GM04503 (cell line): ENCODE data around the gene PLLP.
"Not testable (repeated sequence)": the region's sequence is repeated elsewhere in the genome, so short reads cannot be mapped to it uniquely, and the experiment has no call there.

Source experiments
- DNase-seq: peaks from one replicate; pipeline ENCODE4 v3.0.0-alpha.2; 2012; ENCODE audit warnings: low read depth

The PLLP gene

DNA sequence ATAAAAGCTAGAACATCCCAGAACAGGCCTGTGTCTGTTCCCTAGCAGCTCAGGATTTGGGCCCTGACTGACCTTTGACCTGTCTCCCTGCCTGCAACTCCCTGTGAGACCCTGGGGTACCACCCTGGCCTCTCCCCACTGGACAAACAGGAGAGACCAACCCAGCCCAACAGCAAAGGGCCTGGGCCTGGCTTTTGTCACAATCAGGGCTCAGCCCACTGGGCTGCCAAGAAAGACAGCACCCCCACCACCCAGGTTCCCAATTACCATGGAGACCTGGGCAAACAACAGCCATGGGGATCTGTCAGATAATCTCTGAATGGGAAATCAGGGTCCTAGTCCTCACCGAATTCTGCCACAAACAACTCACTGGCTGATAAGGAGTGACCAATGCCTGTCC is 11.1 kb downstream of the PLLP start:
- no peak for DNase-seq

- no peak for DNase-seq
Observed at GRCh38 chr16:57271867-57272495, 12.5 kb downstream of the PLLP start.

- no peak for DNase-seq
Observed at GRCh38 chr16:57271063-57271345, 13.5 kb downstream of the PLLP start.

DNA sequence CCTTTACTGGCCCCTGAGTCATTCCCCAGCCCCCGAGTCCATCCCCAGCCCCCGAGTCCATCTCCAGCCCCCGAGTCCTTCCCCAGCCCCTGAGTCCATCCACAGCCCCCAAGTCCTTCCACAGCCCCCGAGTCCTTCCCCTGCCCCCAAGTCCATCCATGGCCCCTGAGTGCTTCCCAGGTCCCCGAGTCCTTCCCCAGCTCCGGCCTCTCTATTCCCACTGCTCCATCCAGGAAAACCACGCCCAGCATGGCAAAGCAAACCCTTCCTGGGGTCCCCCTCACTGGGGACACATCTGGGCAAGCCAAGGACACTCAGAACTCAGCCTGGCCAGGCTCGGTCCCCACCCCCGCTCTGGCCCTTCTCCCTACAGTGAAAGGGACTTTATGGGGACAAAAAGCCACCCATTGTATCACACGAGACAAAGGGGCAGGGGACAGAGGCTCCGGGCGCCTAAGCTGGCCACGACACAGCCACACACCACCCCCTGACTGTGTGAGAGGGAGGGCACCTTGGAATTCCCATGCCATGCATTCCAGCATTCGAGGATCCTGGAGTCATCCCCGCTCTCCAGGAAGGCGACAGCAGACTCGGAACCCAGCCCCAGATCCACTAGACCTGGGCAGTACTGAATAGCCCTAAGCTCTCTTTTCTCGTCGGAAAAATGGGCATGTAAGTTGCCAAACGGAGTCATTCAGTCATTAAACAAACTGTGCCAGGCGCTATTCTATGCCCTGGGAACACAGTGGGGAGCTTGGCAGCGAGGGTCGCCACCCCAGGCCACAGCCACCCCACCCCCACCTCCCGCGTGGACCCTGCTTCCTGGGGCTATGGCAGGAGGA is 14.0 kb downstream of the PLLP start:
- DNase-seq, result no peak

GRCh38 chr16:57268804-57269800 is 15.4 kb downstream of the PLLP start:
- no peak for DNase-seq

GRCh38 chr16:57267343-57267742 is 17.1 kb downstream of the PLLP start:
- not testable (repeated sequence) for DNase-seq

GRCh38 chr16:57266531-57267260 is 17.8 kb downstream of the PLLP start:
- DNase-seq, result no peak

DNA sequence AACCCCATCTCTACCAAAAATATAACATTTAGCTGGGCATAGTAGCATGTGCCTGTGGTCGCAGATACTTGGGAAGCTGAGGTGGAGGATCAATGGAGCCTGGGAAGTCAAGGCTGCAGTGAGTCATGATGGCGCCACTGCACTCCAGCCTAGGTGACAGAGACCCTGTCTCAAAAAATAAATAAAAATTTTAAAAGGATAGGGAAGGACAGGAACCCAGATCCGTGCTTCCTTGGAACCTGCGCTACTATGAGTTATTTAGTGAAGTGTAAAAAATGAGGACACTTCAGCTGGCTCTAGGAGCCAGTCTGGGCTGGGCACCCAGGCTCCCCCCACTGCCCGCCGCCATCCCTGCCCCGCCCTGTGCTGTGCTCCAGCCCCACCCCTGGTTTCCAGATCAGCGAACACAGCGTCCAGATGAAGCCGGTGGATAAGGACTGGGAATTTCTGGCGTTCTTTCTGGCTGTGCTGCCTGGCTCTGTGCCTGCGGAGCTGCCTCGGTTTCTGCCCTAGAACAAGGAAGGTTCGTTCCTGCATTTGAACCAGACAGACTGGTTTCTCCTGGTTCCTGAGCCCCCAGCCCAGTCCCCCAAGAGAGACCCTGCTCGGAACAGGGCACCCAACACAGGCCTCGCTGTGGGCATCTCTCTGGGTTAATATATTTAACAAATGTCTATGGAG is 18.5 kb downstream of the PLLP start:
- no peak for DNase-seq

- DNase-seq, result no peak
Observed at GRCh38 chr16:57264950-57265371, 19.5 kb downstream of the PLLP start.

- no peak for DNase-seq
Observed at GRCh38 chr16:57264381-57264780, 20.1 kb downstream of the PLLP start.

- DNase-seq, result no peak
Observed at GRCh38 chr16:57263541-57264351, 20.7 kb downstream of the PLLP start.

DNA sequence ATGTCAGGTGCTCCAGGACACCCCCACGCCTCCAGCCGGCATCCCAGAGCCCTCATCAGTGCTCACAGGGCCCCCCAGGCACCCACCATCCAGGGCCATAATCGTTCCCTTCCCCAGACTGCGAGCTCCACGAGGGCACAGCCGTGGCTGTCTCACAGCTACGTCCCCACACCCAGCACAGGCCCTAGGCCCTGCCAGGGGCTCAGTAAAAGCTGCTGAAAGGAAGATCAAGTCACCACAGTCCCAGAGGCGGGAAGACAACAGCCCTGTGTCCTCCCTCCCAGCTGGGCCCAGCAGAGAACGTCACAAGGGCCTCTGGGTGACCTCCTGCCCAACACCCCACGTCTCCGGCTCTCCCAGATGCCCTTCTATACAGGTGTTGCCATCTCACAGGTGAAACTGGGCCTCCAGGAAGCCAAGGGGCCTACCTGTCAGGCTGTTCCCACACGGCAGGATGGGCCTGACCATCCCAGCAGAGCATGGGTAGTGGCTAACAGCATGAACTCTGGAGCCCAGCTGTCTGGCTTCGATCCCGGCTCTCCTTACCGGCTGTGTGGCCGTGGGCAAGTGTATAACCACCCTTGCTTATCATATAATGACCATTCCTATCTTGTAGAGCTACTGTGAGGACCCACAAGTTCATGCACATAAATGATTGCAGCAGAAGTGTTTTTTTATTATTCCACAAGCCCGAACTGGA is 21.5 kb downstream of the PLLP start:
- DNase-seq, result no peak

DNA sequence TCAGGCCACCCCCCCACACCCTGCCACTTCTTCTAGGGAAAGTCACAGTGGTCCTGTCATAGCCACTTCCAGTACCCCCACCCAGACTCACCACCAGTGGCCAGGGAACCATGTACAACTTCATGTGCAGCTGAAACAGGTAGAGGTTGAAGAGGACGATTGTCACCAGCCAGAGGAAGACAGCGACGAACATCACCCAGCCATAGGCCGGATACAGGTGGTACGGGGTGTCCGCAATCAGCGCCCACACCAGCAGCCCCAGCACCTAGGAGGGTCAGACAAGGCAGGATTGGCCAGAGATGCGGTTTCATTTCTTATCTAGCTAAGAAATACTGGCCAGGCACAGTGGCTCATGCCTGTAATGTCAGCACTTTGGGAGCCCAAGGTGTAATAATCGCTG is 22.7 kb downstream of the PLLP start:
- DNase-seq, result no peak

DNA sequence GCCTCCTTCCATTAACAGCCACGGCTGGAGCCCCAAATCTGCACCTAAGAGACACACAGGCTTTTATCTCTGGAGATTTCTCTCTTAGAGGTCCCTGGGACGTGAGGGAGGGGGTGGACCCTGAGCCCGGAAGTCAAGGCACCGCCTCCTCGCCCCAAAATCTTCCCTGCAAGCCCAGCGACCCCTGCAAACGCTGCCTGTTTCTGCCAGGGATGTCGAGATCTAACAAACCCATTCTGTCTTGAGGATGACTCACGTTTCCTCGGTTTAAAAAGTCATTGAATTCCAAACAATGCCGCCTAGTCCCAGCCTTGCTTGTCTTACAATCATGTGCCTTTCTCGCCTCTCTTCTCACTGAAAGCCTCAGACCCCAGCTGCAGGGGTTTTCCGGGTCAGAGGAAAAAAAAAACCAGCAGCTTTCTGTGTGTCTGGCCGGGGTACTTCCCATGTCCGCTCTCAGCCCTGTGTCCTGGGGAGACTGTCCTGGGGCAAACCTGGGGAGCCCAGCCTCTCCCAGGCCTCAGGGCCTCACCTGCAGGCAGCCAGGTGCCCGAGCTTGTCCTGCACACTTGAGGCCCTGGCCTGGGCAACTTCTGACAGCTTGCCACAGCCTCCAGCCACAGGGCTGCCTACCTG is 24.1 kb downstream of the PLLP start:
- DNase-seq, result no peak

GRCh38 chr16:57258910-57259475 is 25.5 kb downstream of the PLLP start:
- DNase-seq, result no peak

DNA sequence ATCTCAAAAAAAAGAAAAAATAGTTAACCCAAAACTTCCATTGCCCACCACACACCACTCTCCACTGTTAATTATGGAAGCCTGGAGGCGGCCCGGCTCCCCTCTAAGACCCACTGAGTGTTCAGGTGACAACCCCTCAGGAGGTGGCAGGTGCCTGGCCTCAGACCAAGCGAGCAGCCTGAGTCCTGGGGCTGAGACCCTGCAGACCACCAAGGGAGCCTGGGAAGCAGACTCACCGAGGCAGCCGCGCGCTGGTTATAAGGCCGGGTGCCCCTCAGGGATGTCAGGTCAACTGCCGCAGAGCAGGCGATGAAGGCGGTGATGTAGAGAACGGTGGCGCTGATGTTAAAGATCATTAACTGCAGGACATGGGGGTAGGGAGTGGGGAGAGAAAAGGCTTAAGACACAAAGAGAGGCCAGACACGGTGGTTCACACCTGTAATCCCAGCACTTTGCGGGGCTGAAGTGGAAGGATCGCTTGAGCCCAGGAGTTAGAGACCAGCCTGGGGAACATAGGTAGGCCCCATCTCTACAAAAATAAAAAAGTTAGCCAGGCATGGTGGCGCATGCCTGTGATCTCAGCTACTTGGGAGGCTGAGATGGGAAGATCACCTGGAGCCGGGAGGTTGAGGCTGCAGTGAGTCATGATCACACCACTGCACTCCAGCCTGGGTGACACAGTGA is 26.1 kb downstream of the PLLP start:
- DNase-seq, result no peak

DNA sequence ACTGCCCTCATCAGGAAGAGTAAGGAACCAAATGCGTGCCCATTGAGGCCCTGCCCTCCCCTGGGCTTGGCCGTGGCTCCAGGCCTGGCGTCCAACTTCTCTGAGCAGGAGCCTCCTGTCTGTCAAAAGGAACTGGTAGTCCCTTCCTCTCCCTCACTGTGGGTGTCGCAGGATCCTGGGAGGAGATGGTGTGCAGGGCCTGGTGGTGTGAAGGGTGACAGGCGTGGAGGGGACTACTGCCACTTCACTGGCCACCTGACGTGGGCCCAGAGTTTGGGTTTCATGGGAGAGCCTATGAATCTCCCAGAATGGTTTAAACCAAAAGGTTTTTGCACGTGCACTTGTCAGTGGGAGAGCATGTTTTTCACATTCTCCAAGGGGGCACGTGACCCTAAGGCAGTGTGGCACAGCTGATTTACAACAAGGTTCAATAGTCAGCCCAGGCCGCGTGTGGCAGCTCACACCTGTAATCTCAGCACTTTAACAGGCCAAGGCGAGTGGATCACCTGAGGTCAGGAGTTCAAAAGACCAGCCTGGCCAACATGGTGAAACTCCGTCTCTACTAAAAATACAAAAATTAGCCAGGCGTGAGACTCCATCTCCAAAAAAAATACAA is 26.9 kb downstream of the PLLP start:
- DNase-seq, result no peak
